C4-2B (cell line): ENCODE measurements around the gene TIMM29.

Experiments used
- ZFX ChIP-seq: fragments of 450-650 bp; IDR thresholded peaks from 2 replicates; pipeline ENCODE4 v1.6.1; 2017
- TF ChIP-seq, protein P1 (sequence below): fragments of 450-650 bp; conservative IDR thresholded peaks from 2 replicates; pipeline ENCODE4 v1.5.1; 2017; ENCODE audit warnings: mild to moderate bottlenecking

DNA sequence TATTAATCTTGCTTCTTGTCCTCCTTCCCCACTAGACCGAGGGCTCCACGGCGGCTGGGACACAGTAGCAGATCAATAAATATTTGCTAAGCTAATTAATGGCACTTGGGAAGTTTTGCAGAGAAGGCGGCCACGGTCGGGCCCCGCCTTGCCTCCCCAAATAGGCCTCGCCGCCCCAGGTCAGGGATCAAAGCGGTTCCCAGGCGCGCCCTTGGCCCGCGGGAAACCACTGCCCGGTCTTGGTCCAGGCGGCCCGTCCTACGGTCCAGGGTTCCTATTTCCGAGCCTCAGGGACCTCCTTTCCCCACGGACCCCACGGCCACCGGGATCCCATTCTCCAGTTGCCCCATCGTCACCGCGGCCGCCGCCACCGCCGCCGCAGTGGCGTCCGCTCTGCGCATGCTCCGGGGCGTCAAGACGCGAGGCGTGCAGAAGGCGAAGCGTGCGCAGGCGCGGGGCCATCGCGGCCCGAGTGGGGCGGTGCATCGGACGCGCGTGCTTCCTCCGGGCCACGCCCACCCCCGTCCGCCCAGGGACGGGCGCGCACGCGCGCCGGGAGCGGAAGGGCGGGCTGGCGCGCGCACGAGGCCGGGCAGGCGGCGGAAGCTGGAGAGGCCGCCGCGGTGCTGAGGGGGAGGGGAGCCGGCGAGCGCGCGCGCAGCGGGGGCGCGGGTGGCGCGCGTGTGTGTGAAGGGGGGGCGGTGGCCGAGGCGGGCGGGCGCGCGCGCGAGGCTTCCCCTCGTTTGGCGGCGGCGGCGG is 31.9 kb downstream of the TIMM29 start, which contains the start of gene SMARCA4:
- TF ChIP-seq, protein P1, sequence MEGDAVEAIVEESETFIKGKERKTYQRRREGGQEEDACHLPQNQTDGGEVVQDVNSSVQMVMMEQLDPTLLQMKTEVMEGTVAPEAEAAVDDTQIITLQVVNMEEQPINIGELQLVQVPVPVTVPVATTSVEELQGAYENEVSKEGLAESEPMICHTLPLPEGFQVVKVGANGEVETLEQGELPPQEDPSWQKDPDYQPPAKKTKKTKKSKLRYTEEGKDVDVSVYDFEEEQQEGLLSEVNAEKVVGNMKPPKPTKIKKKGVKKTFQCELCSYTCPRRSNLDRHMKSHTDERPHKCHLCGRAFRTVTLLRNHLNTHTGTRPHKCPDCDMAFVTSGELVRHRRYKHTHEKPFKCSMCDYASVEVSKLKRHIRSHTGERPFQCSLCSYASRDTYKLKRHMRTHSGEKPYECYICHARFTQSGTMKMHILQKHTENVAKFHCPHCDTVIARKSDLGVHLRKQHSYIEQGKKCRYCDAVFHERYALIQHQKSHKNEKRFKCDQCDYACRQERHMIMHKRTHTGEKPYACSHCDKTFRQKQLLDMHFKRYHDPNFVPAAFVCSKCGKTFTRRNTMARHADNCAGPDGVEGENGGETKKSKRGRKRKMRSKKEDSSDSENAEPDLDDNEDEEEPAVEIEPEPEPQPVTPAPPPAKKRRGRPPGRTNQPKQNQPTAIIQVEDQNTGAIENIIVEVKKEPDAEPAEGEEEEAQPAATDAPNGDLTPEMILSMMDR = no peak
- TF ChIP-seq ZFX = peak; percentile 98; the same call in 1 of the 2 replicates
